K562 (cell line): ENCODE measurements around the gene TICRR. TPM values are rescaled to one million over a fixed set of nuclear protein-coding genes. Genes with fewer than 3 reads are reported as not detected.

Experiments
- ATAC-seq: fragments of 200-7000 bp; cut with Tn5 transposase; 3 replicates; pipeline ENCODE4 v1.9.1; 2020; ENCODE audit warnings: moderate library complexity
- BruUV-seq: library from RNA; stranded (reverse); fragments of 400-500 nt; replicated peaks from 2 replicates; lab custom pipeline; 2021; lab: Mats Ljungman, UMichigan
- CTCF ChIA-PET: fragments of 300-600 bp; formaldehyde crosslinking; extraction: SDS; loops from one replicate; lab custom pipeline; 2021; ENCODE audit warnings: low intra/inter-chr PET ratio; lab: Yijun Ruan, JAX
- POLR2A ChIA-PET: fragments of 300-600, 350-650 bp; sonication (Branson Sonifier 250); formaldehyde crosslinking; extraction: SDS; loops from one replicate; lab custom pipeline; 2021; ENCODE audit warnings: antibody characterized with exemption, inconsistent platforms; lab: Yijun Ruan, JAX
- DNase-seq, 4 experiments: peaks; one replicate each; pipeline versions ENCODE4 v3.0.0 to v3.0.0-alpha.2; 2011 to 2018; ENCODE audit warnings: low spot score in 3 of 4, mixed read lengths in 3 of 4; ENCODE audit errors: extremely low read depth in 1 of 4
- FAIRE-seq: peaks from 2 replicates; lab custom pipeline; 2011; peaks lifted over from hg19 to GRCh38; lab: Jason Lieb, UNC
- H2AFZ ChIP-seq: 2 replicates; pipeline ENCODE4 v1.6.0; 2011; ENCODE audit warnings: low read depth, low read length, control low read depth, inconsistent platforms
- H3K27ac ChIP-seq: fragments of 200-600 bp; 3 replicates; pipeline ENCODE4 v1.8.0; 2011; ENCODE audit warnings: low read depth, mild to moderate bottlenecking, control low read depth, inconsistent platforms, low read length, moderate library complexity, mixed read lengths; ENCODE audit errors: extremely low read depth
- H3K27me3 ChIP-seq, 2 experiments: fragments of 300-600 bp in 1 of 2; 2 replicates in 1 of 2; 3 replicates in 1 of 2; pipeline versions ENCODE4 v1.6.0 to v1.8.0; 2011; ENCODE audit warnings: inconsistent platforms in 2 of 2, low read length in 2 of 2, mild to moderate bottlenecking in 1 of 2, mixed read lengths in 1 of 2, moderate library complexity in 1 of 2; ENCODE audit not compliant: control insufficient read depth in 2 of 2, insufficient read depth in 2 of 2
- H3K36me3 ChIP-seq: fragments of 300-600 bp; 3 replicates; pipeline ENCODE4 v1.8.0; 2011; ENCODE audit warnings: mild to moderate bottlenecking, low read length, inconsistent platforms; ENCODE audit not compliant: control insufficient read depth, insufficient read depth
- H3K4me1 ChIP-seq, 2 experiments: fragments of 200-600 bp in 1 of 2; replicated peaks in 1 of 2; 2 replicates in 1 of 2; 3 replicates in 1 of 2; pipeline versions ENCODE4 v1.5.1 to v1.8.0; 2011; ENCODE audit warnings: inconsistent platforms in 2 of 2, low read length in 2 of 2, mild to moderate bottlenecking in 1 of 2, mixed read lengths in 1 of 2, moderate library complexity in 1 of 2; ENCODE audit not compliant: control insufficient read depth in 2 of 2, insufficient read depth in 2 of 2
- H3K4me2 ChIP-seq: 2 replicates; pipeline ENCODE4 v1.6.1; 2011; ENCODE audit warnings: low read length, control low read depth, inconsistent platforms, mixed read lengths; ENCODE audit not compliant: insufficient read depth
- H3K4me3 ChIP-seq: fragments of 200-600 bp; sonication (generic), shearing (Covaris generic); 2 replicates; pipeline ENCODE4 v1.5.1; 2016; ENCODE audit warnings: control low read depth, inconsistent platforms
- H3K79me2 ChIP-seq: fragments of 200-600 bp; 3 replicates; pipeline ENCODE4 v1.8.0; 2011; ENCODE audit warnings: low read length, inconsistent platforms; ENCODE audit not compliant: control insufficient read depth, insufficient read depth
- H3K9ac ChIP-seq, 2 experiments: 2 replicates each; pipeline versions ENCODE4 v1.6.0 to v1.6.1; 2011; ENCODE audit warnings: low read depth in 2 of 2, low read length in 2 of 2, control low read depth in 1 of 2, inconsistent platforms in 1 of 2, mild to moderate bottlenecking in 1 of 2, mixed read lengths in 1 of 2; ENCODE audit not compliant: insufficient read depth in 1 of 2
- H3K9me1 ChIP-seq: one replicate; pipeline ENCODE4 v1.6.0; 2011; ENCODE audit warnings: inconsistent platforms, mild to moderate bottlenecking, low read length, moderate library complexity; ENCODE audit not compliant: control insufficient read depth, insufficient read depth
- H3K9me3 ChIP-seq: replicated peaks from 2 replicates; pipeline ENCODE4 v1.5.1; 2011; ENCODE audit warnings: low read depth, low read length, inconsistent platforms; ENCODE audit not compliant: control insufficient read depth, insufficient read depth
- H4K20me1 ChIP-seq: replicated peaks from 2 replicates; pipeline ENCODE4 v1.6.1; 2011; ENCODE audit warnings: low read length, inconsistent platforms, mixed read lengths; ENCODE audit not compliant: control insufficient read depth, insufficient read depth
- EZH2 ChIP-seq: IDR thresholded peaks from 2 replicates; pipeline ENCODE4 v1.6.1; 2012; ENCODE audit warnings: low read depth, mild to moderate bottlenecking, inconsistent platforms, low read length, borderline replicate concordance
- JUND ChIP-seq, 2 experiments: IDR thresholded peaks; 2 replicates in 1 of 2; 3 replicates in 1 of 2; pipeline ENCODE4 v1.6.1; 2011; ENCODE audit warnings: borderline replicate concordance in 2 of 2, low read depth in 2 of 2, low read length in 2 of 2, improper control_type of control experiment in 1 of 2, missing biosample characterization in 1 of 2, missing genetic modification characterization in 1 of 2, missing genetic modification reagents in 1 of 2
- MTA1 ChIP-seq: fragments of 450-650 bp; IDR thresholded peaks from 2 replicates; pipeline ENCODE4 v1.6.1; 2017; ENCODE audit warnings: borderline replicate concordance
- PURB ChIP-seq: sonication (generic); formaldehyde crosslinking; IDR thresholded peaks from 2 replicates; pipeline ENCODE4 v1.9.0; 2021; ENCODE audit warnings: low read depth, mild to moderate bottlenecking, missing genetic modification reagents
- RHOXF2B ChIP-seq: fragments of 250-450 bp; sonication (Bioruptor Pico); conservative IDR thresholded peaks from 2 replicates; pipeline ENCODE4 v1.5.1; 2021
- SMAD1 ChIP-seq: fragments of 150-350 bp; IDR thresholded peaks from 2 replicates; pipeline ENCODE4 v1.6.1; 2014; ENCODE audit warnings: low read length, low read depth; ENCODE audit not compliant: partially characterized antibody
- SMAD4 ChIP-seq: fragments of 250-450 bp; sonication (Bioruptor Pico); conservative IDR thresholded peaks from 2 replicates; pipeline ENCODE4 v1.8.0; 2021; ENCODE audit warnings: inconsistent platforms, mild to moderate bottlenecking, moderate library complexity
- SRSF9 ChIP-seq: fragments of 200-400 bp; formaldehyde crosslinking; IDR thresholded peaks from 2 replicates; pipeline ENCODE4 v1.6.1; 2017; ENCODE audit warnings: low read depth, low read length, borderline replicate concordance
- ZNF175 ChIP-seq: fragments of 200-800 bp; sonication (Bioruptor generic); IDR thresholded peaks from 2 replicates; pipeline ENCODE4 v1.6.1; 2016; ENCODE audit warnings: low read depth, mild to moderate bottlenecking, missing genetic modification characterization, missing compliant biosample characterization
- ZNF212 ChIP-seq: fragments of 450-650 bp; formaldehyde crosslinking; IDR thresholded peaks from 2 replicates; pipeline ENCODE4 v1.4.0; 2020; ENCODE audit warnings: mild to moderate bottlenecking
- ZNF507 ChIP-seq: conservative IDR thresholded peaks from 2 replicates; pipeline ENCODE4 v1.6.1; 2017; ENCODE audit warnings: missing genetic modification characterization, missing compliant biosample characterization
- ZNF644 ChIP-seq: fragments of 200-800 bp; sonication (Bioruptor generic); IDR thresholded peaks from 2 replicates; pipeline ENCODE4 v1.6.1; 2016; ENCODE audit warnings: low read depth, missing genetic modification characterization, missing compliant biosample characterization
- WGBS: fragments of 100-300 bp; shearing (Covaris generic); methylation state at CpG from one replicate; pipeline ENCODE4 v1.1.6; 2016; ENCODE audit warnings: low coverage, mixed read lengths; ENCODE audit not compliant: insufficient coverage; ENCODE audit errors: missing lambda C conversion rate; 5-methylcytosine and 5-hydroxymethylcytosine counted together
- in situ Hi-C: fragments of 300-500 bp; cut with MboI; formaldehyde crosslinking; loops from 4 replicates; pipeline ENCODE4 v1.15.0; 2018; ENCODE audit warnings: inconsistent platforms, mixed read lengths
- intact Hi-C: fragments of 100-400 bp; cut with micrococcal nuclease; formaldehyde crosslinking; loops from 2 replicates; pipeline ENCODE4 v1.14.2; 2022
- polyA plus RNA-seq, 8 experiments: library from polyadenylated mRNA; depleted of rRNA in 4 of 8; stranded (reverse) in 5 of 8; unstranded in 3 of 8; fragments of >200 nt; fragmentation: Nextera tagmentation in 2 of 8; fragmentation: Illumina TruSeq in 1 of 8; extraction: Ambion mirVana in 2 of 8; extraction: Trizol in 1 of 8; gene quantifications; 2 replicates each; pipeline versions ENCODE4 v1.2.1 to v1.2.3, GENCODE V29; 2011 to 2014; ENCODE audit warnings: inconsistent platforms in 1 of 8, missing spikeins in 1 of 8
- total RNA-seq, 7 experiments: library from RNA; depleted of rRNA in 6 of 7; stranded (reverse); fragments of >200 nt in 6 of 7; fragmentation: Illumina TruSeq in 2 of 7; extraction: Trizol in 2 of 7; gene quantifications; 2 replicates each; pipeline versions ENCODE4 v1.2.1 to v1.2.3, GENCODE V29; 2011 to 2021; ENCODE audit warnings: low replicate concordance in 1 of 7
- TF ChIP-seq, protein P1 (sequence below): fragments of 250-450 bp; sonication (Bioruptor Pico); IDR thresholded peaks from 2 replicates; pipeline ENCODE4 v1.4.0; 2020; ENCODE audit warnings: mild to moderate bottlenecking, moderate library complexity
- TF ChIP-seq, protein P2 (sequence below), 2 experiments: fragments of 450-650 bp; IDR thresholded peaks; 2 replicates each; pipeline ENCODE4 v1.6.1; 2016
- TF ChIP-seq, protein P3 (sequence below), 2 experiments: IDR thresholded peaks; 2 replicates each; pipeline ENCODE4 v1.6.1; 2011; ENCODE audit warnings: borderline replicate concordance in 1 of 2, control low read depth in 1 of 2, low read depth in 1 of 2, low read length in 1 of 2, mild to moderate bottlenecking in 1 of 2, mixed read lengths in 1 of 2, moderate library complexity in 1 of 2; ENCODE audit not compliant: insufficient read depth in 1 of 2, insufficient read length in 1 of 2, poor library complexity in 1 of 2, severe bottlenecking in 1 of 2; ENCODE audit errors: extremely low read depth in 1 of 2

TICRR gene
- total and polyA plus RNA-seq, 9 of the 15 experiments (the other 6 are each of a cell fraction or from before 2014, with no cell fraction given), result 0.84 to 22.9 (median 13.7) TPM

DNA sequence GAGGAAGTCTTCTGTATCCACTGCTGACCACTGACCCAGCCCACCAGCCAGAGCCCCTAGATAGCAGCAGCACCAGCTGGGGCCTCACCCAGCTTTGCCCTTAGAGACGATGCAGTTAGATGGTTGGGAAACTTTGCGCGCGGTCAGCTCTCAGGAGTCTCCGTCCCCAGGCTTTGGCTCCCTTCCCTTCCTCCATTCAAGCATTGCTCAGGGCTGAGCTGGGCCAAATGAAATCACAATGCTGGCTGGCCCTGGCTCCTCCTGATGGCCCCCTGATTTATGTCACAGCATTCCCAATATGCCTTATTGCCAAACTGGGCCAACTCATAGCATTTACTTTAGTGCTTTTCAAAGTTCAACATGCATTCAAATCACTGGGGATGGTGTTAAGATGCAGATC, 44.3 kb upstream of the TICRR start:
- Histone ChIP-seq H2AFZ (no peak overlapping the region), H3K4me3 (no peak overlapping the region), H3K9me1 (no peaks in the 10 kb centered on the region), H4K20me1 (no peaks in the 10 kb centered on the region), H3K4me2 (no peak overlapping the region), H3K9me3 (0 out of 2 replicates have a peak, but pooled peaks cover 2% of the 10 kb centered on the region), H3K36me3 (no peaks in the 10 kb centered on the region), H3K27me3 (peaks cover 19 to 42% of the 10 kb centered on the region in 2 experiments), H3K27ac (no peak overlapping the region), H3K4me1 (no peaks in the 10 kb centered on the region; a peak in 1 of 5 replicates), H3K9ac (no peak overlapping the region), H3K79me2 (no peaks in the 10 kb centered on the region)
- DNase-seq (no peak), FAIRE-seq (no peak), ATAC-seq (no peak)
- in situ Hi-C loops, result no loop called here
- 33% methylated on average over 5 of the region's 5 CpGs for WGBS
- ChIA-PET CTCF (no interaction called here), POLR2A (interaction anchor here (0.9 kb wide), 1 partner anchor 23 kb away, joined by 4 read pairs; no protein-coding TSS in a partner anchor)
- intact Hi-C loops, result no loop called here
- BruUV-seq, result no TSS peak
- TF ChIP-seq ZNF644 (tag) (no peak), SMAD1 (no peak), ZNF212 (CRISPR knock-in tag) (no peak), EZH2 (no peak), RHOXF2B (CRISPR knock-in tag) (no peak), ZNF507 (tag) (no peak), SRSF9 (no peak), SMAD4 (CRISPR knock-in tag) (no peak), PURB (CRISPR knock-in tag) (no peak), JUND (IDR thresholded peaks at IDR 0.05; ENCODE audit: borderline replicate concordance, low read depth, low read length) (no peak), JUND (tag; IDR thresholded peaks at IDR 0.05; ENCODE audit: borderline replicate concordance, low read depth, low read length) (no peak), MTA1 (no peak), ZNF175 (CRISPR knock-in tag) (no peak)
- TF ChIP-seq, protein P1, sequence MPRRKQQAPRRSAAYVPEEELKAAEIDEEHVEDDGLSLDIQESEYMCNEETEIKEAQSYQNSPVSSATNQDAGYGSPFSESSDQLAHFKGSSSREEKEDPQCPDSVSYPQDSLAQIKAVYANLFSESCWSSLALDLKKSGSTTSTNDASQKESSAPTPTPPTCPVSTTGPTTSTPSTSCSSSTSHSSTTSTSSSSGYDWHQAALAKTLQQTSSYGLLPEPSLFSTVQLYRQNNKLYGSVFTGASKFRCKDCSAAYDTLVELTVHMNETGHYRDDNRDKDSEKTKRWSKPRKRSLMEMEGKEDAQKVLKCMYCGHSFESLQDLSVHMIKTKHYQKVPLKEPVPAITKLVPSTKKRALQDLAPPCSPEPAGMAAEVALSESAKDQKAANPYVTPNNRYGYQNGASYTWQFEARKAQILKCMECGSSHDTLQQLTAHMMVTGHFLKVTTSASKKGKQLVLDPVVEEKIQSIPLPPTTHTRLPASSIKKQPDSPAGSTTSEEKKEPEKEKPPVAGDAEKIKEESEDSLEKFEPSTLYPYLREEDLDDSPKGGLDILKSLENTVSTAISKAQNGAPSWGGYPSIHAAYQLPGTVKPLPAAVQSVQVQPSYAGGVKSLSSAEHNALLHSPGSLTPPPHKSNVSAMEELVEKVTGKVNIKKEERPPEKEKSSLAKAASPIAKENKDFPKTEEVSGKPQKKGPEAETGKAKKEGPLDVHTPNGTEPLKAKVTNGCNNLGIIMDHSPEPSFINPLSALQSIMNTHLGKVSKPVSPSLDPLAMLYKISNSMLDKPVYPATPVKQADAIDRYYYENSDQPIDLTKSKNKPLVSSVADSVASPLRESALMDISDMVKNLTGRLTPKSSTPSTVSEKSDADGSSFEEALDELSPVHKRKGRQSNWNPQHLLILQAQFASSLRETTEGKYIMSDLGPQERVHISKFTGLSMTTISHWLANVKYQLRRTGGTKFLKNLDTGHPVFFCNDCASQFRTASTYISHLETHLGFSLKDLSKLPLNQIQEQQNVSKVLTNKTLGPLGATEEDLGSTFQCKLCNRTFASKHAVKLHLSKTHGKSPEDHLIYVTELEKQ (CRISPR knock-in tag), result no peak
- TF ChIP-seq, protein P2, sequence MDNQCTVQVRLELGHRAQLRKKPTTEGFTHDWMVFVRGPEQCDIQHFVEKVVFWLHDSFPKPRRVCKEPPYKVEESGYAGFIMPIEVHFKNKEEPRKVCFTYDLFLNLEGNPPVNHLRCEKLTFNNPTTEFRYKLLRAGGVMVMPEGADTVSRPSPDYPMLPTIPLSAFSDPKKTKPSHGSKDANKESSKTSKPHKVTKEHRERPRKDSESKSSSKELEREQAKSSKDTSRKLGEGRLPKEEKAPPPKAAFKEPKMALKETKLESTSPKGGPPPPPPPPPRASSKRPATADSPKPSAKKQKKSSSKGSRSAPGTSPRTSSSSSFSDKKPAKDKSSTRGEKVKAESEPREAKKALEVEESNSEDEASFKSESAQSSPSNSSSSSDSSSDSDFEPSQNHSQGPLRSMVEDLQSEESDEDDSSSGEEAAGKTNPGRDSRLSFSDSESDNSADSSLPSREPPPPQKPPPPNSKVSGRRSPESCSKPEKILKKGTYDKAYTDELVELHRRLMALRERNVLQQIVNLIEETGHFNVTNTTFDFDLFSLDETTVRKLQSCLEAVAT (IDR thresholded peaks at IDR 0.05), result no peak
- TF ChIP-seq, protein P3, sequence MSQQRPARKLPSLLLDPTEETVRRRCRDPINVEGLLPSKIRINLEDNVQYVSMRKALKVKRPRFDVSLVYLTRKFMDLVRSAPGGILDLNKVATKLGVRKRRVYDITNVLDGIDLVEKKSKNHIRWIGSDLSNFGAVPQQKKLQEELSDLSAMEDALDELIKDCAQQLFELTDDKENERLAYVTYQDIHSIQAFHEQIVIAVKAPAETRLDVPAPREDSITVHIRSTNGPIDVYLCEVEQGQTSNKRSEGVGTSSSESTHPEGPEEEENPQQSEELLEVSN (IDR thresholded peaks at IDR 0.05; ENCODE audit: borderline replicate concordance in 1 of 2, extremely low read depth in 1 of 2, insufficient read depth in 1 of 2, insufficient read length in 1 of 2, low read depth in 1 of 2, low read length in 1 of 2, poor library complexity in 1 of 2, severe bottlenecking in 1 of 2), result no peak
